A549 (cell line): Measurements from ENCODE around the gene SDSL. TPM values are rescaled to one million over a fixed set of nuclear protein-coding genes. Genes with fewer than 3 reads are reported as not detected.

Experiments
- ATAC-seq, 2 experiments: fragments of 200-7000 bp in 1 of 2; fragments of >200 bp in 1 of 2; cut with Nextera tagmentation in 1 of 2; cut with Tn5 transposase in 1 of 2; 3 replicates each; pipeline versions ENCODE4 v1.8.0 to v1.9.1; 2018 to 2020; ENCODE audit warnings: mild to moderate bottlenecking in 1 of 2, moderate library complexity in 1 of 2
- CTCF ChIA-PET: fragments of 300-600 bp; sonication (Branson Sonifier 250); formaldehyde crosslinking; extraction: SDS; loops from one replicate; lab custom pipeline; 2021; ENCODE audit warnings: antibody characterized with exemption, inconsistent platforms; lab: Yijun Ruan, JAX
- POLR2A ChIA-PET: fragments of 350-600 bp; formaldehyde crosslinking; extraction: SDS; loops from one replicate; lab custom pipeline; 2021; ENCODE audit warnings: antibody characterized with exemption, inconsistent platforms; lab: Yijun Ruan, JAX
- DNase-seq, 2 experiments: peaks; one replicate each; pipeline versions ENCODE4 v3.0.0 to v3.0.0-alpha.2; 2011 to 2016; ENCODE audit warnings: low read depth in 1 of 2, low spot score in 1 of 2
- FAIRE-seq: peaks from 2 replicates; lab custom pipeline; 2011; peaks lifted over from hg19 to GRCh38; lab: Jason Lieb, UNC
- H3K27ac ChIP-seq, 2 experiments: fragments of >200 bp; sonication (Bioruptor Twin); formaldehyde crosslinking; 3 replicates each; pipeline ENCODE4 v1.5.1; 2016 to 2017
- H3K4me1 ChIP-seq: fragments of >200 bp; sonication (Bioruptor Twin); formaldehyde crosslinking; 3 replicates; pipeline ENCODE4 v1.6.1; 2016
- H3K4me2 ChIP-seq: fragments of >200 bp; sonication (Bioruptor Twin); formaldehyde crosslinking; 3 replicates; pipeline ENCODE4 v1.6.1; 2016
- H3K4me3 ChIP-seq: fragments of >200 bp; sonication (Bioruptor Twin); formaldehyde crosslinking; 3 replicates; pipeline ENCODE4 v1.5.1; 2016
- H3K9me3 ChIP-seq: fragments of >200 bp; sonication (Bioruptor Twin); formaldehyde crosslinking; 3 replicates; pipeline ENCODE4 v1.6.1; 2016
- BHLHE40 ChIP-seq: IDR thresholded peaks from 2 replicates; pipeline ENCODE4 v1.6.1; 2012; ENCODE audit warnings: low read depth, low read length, inconsistent platforms
- CBX8 ChIP-seq: fragments of 200-600 bp; sonication (generic); IDR thresholded peaks from 2 replicates; pipeline ENCODE4 v1.6.1; 2016
- CEBPB ChIP-seq, 2 experiments: fragments of >200 bp in 1 of 2; sonication (Bioruptor Twin) in 1 of 2; formaldehyde crosslinking in 1 of 2; IDR thresholded peaks; 2 replicates each; pipeline ENCODE4 v1.6.1; 2012 to 2016
- CHD2 ChIP-seq: fragments of 150-350 bp; IDR thresholded peaks from 2 replicates; pipeline ENCODE4 v1.6.1; 2014; ENCODE audit warnings: low read length; ENCODE audit not compliant: partially characterized antibody
- CHD4 ChIP-seq: fragments of 200-600 bp; sonication (generic); IDR thresholded peaks from 2 replicates; pipeline ENCODE4 v1.6.1; 2016; ENCODE audit warnings: antibody characterized with exemption, mild to moderate bottlenecking, borderline replicate concordance
- FOSB ChIP-seq: fragments of 250-450 bp; sonication (Bioruptor Pico); IDR thresholded peaks from 2 replicates; pipeline ENCODE4 v1.5.0; 2020; ENCODE audit warnings: mild to moderate bottlenecking, moderate library complexity
- HEYL ChIP-seq: fragments of 250-450 bp; sonication (Bioruptor Pico); IDR thresholded peaks from 2 replicates; pipeline ENCODE4 v1.8.0; 2021; ENCODE audit warnings: mild to moderate bottlenecking, moderate library complexity
- HOXA7 ChIP-seq: fragments of 250-450 bp; sonication (Bioruptor Pico); IDR thresholded peaks from 2 replicates; pipeline ENCODE4 v1.5.0; 2020; ENCODE audit warnings: mild to moderate bottlenecking, moderate library complexity
- JUNB ChIP-seq: fragments of >200 bp; sonication (Bioruptor Twin); formaldehyde crosslinking; IDR thresholded peaks from 2 replicates; pipeline ENCODE4 v1.6.1; 2016
- KDM1A ChIP-seq: fragments of 200-600 bp; sonication (generic); IDR thresholded peaks from 2 replicates; pipeline ENCODE4 v1.6.1; 2016; ENCODE audit warnings: low read depth, mild to moderate bottlenecking
- MAFK ChIP-seq: fragments of 450-650 bp; IDR thresholded peaks from 2 replicates; pipeline ENCODE4 v1.6.1; 2014; ENCODE audit not compliant: partially characterized antibody
- MAZ ChIP-seq: fragments of 150-350 bp; IDR thresholded peaks from 2 replicates; pipeline ENCODE4 v1.6.1; 2014; ENCODE audit warnings: antibody characterized with exemption, low read depth, low read length, borderline replicate concordance
- PHF8 ChIP-seq: fragments of 200-600 bp; sonication (generic); IDR thresholded peaks from 2 replicates; pipeline ENCODE4 v1.6.1; 2016; ENCODE audit warnings: low read depth, mild to moderate bottlenecking, antibody characterized with exemption, moderate library complexity, borderline replicate concordance
- POLR2A ChIP-seq: IDR thresholded peaks from 2 replicates; pipeline ENCODE4 v1.6.1; 2012; ENCODE audit warnings: mild to moderate bottlenecking, low read length
- SREBF2 ChIP-seq: fragments of 450-650 bp; IDR thresholded peaks from 2 replicates; pipeline ENCODE4 v1.6.1; 2014; ENCODE audit warnings: mild to moderate bottlenecking, moderate library complexity
- TFCP2L1 ChIP-seq: fragments of 250-450 bp; sonication (Bioruptor Pico); IDR thresholded peaks from 2 replicates; pipeline ENCODE4 v1.5.0; 2021; ENCODE audit warnings: mild to moderate bottlenecking
- WGBS: methylation state at CpG from one replicate; pipeline ENCODE4 v1.1.6; 2017; ENCODE audit errors: missing lambda C conversion rate; 5-methylcytosine and 5-hydroxymethylcytosine counted together
- polyA plus RNA-seq, 4 experiments: library from polyadenylated mRNA; depleted of rRNA in 3 of 4; stranded (reverse); fragments of >200 nt; fragmentation: RNase III in 1 of 4; extraction: RNeasy Plus Mini Kit Qiagen cat#74134 plus additional on column Dnase treatment in 1 of 4; gene quantifications; 2 replicates in 3 of 4; 3 replicates in 1 of 4; pipeline ENCODE4 v1.2.3, GENCODE V29; 2011 to 2017
- TF ChIP-seq, protein P1 (sequence below): fragments of >200 bp; sonication (Bioruptor Twin); formaldehyde crosslinking; IDR thresholded peaks from 3 replicates; pipeline ENCODE4 v1.6.1; 2016
- TF ChIP-seq, protein P2 (sequence below): fragments of 250-450 bp; sonication (Bioruptor Pico); IDR thresholded peaks from 2 replicates; pipeline ENCODE4 v1.5.0; 2021; ENCODE audit warnings: mild to moderate bottlenecking, moderate library complexity, borderline replicate concordance
- TF ChIP-seq, protein P3 (sequence below): fragments of 450-650 bp; IDR thresholded peaks from 2 replicates; pipeline ENCODE4 v1.6.1; 2014; ENCODE audit warnings: antibody characterized with exemption
- TF ChIP-seq, protein P4 (sequence below): fragments of 200-600 bp; sonication (generic); IDR thresholded peaks from 2 replicates; pipeline ENCODE4 v1.6.1; 2016; ENCODE audit warnings: antibody characterized with exemption, mild to moderate bottlenecking, moderate library complexity
- TF ChIP-seq, protein P5 (sequence below): IDR thresholded peaks from 2 replicates; pipeline ENCODE4 v1.6.1; 2012

SDSL gene
- polyA plus RNA-seq, 2 of the 4 experiments (the other 2 are of a cell fraction) = 21.0 to 26.7 TPM

DNA sequence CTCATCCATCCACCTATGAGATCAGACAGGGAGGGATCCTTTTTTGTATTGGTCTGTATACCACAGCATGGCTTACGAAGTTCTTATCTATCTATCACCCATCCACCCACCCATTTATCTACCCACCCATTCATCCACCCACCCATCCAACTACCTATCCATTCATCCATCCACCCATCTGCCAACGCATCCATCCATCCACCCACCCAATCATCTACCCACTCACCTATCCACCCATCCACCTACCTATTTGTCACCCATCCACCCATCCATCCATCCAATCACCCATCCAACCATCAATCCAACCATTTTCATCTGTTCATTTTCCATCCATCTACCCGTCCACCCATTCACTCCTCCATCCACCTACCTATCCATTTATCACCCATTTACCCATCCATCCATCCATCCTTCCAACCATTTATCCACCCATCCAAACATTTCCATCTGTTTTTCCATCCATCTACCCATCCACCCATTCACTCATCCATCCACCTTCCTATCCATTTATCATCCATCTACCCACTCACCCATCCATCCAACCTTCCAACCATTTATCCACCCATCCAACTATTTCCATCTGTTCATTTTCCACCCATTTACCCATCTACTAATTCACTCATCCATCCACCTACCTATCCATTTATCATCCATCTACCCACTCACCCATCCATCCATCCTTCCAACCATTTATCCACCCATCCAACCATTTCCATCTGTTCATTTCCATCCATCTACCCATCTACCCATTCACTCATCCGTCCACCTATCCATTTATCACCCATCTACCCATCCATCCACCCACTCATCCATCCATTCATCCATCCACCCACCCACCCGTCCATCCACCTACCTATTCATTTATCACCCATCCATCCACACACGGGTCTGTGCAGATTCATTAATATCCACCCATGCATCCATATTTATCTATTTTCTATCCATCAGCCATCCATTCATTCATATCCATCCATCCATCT, 31.8 kb upstream of the SDSL start:
- POLR2A ChIA-PET = no interaction called here

DNA sequence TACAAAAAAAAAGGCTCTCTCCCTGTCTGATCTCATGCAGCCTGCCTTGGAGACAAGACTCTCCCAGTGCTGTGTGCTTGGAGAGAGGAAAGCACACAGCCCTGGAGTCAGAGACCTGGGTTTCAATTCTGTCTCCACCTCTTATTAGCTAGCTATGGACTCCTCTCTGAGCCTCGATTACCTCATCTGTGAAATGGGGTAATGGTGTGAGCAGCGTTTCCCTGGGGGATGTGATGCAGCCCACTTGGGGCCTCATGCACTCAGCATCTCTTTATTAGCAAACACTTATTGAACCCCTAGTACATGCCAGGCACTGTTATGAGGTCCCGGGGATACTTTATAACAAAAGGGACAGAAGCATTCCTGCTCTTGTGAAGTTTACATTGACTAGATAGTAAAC, 31.0 kb upstream of the SDSL start:
- FAIRE-seq = no peak
- CTCF ChIA-PET = no interaction called here
- TF ChIP-seq POLR2A = no peak
- TF ChIP-seq MAFK = no peak
- TF ChIP-seq CHD4 = no peak
- TF ChIP-seq FOSB (CRISPR knock-in tag) = no peak
- no peak for TF ChIP-seq CBX8
- no peak for TF ChIP-seq CEBPB (IDR thresholded peaks at IDR 0.05)
- TF ChIP-seq, protein P1, sequence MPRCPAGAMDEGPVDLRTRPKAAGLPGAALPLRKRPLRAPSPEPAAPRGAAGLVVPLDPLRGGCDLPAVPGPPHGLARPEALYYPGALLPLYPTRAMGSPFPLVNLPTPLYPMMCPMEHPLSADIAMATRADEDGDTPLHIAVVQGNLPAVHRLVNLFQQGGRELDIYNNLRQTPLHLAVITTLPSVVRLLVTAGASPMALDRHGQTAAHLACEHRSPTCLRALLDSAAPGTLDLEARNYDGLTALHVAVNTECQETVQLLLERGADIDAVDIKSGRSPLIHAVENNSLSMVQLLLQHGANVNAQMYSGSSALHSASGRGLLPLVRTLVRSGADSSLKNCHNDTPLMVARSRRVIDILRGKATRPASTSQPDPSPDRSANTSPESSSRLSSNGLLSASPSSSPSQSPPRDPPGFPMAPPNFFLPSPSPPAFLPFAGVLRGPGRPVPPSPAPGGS = no peak
- no peak overlapping the region for H3K4me2 ChIP-seq
- no peak overlapping the region for H3K4me3 ChIP-seq
- POLR2A ChIA-PET = no interaction called here
- DNase-seq = no peak
- ATAC-seq = no peak
- WGBS = 75% methylated on average over 3 of the region's 3 CpGs
- H3K4me1 ChIP-seq = no peaks in the 10 kb centered on the region
- no peaks in the 10 kb centered on the region for H3K9me3 ChIP-seq
- H3K27ac ChIP-seq = no peak overlapping the region

More for the DNA sequence above, 31.8 kb upstream of the SDSL start:
- H3K9me3 ChIP-seq = no peaks in the 10 kb centered on the region
- H3K27ac ChIP-seq = no peak overlapping the region
- CTCF ChIA-PET = no interaction called here
- no peak for ATAC-seq
- 90% methylated on average over 6 of the region's 6 CpGs for WGBS
- H3K4me3 ChIP-seq = no peak overlapping the region
- TF ChIP-seq, protein P2, sequence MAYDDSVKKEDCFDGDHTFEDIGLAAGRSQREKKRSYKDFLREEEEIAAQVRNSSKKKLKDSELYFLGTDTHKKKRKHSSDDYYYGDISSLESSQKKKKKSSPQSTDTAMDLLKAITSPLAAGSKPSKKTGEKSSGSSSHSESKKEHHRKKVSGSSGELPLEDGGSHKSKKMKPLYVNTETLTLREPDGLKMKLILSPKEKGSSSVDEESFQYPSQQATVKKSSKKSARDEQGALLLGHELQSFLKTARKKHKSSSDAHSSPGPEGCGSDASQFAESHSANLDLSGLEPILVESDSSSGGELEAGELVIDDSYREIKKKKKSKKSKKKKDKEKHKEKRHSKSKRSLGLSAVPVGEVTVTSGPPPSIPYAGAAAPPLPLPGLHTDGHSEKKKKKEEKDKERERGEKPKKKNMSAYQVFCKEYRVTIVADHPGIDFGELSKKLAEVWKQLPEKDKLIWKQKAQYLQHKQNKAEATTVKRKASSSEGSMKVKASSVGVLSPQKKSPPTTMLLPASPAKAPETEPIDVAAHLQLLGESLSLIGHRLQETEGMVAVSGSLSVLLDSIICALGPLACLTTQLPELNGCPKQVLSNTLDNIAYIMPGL = no peak
- no peak for TF ChIP-seq BHLHE40
- TF ChIP-seq, protein P3, sequence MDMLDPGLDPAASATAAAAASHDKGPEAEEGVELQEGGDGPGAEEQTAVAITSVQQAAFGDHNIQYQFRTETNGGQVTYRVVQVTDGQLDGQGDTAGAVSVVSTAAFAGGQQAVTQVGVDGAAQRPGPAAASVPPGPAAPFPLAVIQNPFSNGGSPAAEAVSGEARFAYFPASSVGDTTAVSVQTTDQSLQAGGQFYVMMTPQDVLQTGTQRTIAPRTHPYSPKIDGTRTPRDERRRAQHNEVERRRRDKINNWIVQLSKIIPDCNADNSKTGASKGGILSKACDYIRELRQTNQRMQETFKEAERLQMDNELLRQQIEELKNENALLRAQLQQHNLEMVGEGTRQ = no peak
- TF ChIP-seq PHF8 = no peak
- TF ChIP-seq CHD2 = no peak
- TF ChIP-seq TFCP2L1 (CRISPR knock-in tag) = no peak
- no peak for TF ChIP-seq KDM1A
- TF ChIP-seq, protein P1 = no peak
- no peak for TF ChIP-seq HOXA7 (CRISPR knock-in tag)
- TF ChIP-seq, protein P4, sequence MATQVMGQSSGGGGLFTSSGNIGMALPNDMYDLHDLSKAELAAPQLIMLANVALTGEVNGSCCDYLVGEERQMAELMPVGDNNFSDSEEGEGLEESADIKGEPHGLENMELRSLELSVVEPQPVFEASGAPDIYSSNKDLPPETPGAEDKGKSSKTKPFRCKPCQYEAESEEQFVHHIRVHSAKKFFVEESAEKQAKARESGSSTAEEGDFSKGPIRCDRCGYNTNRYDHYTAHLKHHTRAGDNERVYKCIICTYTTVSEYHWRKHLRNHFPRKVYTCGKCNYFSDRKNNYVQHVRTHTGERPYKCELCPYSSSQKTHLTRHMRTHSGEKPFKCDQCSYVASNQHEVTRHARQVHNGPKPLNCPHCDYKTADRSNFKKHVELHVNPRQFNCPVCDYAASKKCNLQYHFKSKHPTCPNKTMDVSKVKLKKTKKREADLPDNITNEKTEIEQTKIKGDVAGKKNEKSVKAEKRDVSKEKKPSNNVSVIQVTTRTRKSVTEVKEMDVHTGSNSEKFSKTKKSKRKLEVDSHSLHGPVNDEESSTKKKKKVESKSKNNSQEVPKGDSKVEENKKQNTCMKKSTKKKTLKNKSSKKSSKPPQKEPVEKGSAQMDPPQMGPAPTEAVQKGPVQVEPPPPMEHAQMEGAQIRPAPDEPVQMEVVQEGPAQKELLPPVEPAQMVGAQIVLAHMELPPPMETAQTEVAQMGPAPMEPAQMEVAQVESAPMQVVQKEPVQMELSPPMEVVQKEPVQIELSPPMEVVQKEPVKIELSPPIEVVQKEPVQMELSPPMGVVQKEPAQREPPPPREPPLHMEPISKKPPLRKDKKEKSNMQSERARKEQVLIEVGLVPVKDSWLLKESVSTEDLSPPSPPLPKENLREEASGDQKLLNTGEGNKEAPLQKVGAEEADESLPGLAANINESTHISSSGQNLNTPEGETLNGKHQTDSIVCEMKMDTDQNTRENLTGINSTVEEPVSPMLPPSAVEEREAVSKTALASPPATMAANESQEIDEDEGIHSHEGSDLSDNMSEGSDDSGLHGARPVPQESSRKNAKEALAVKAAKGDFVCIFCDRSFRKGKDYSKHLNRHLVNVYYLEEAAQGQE = no peak
- TF ChIP-seq HEYL = no peak
- TF ChIP-seq, protein P5, sequence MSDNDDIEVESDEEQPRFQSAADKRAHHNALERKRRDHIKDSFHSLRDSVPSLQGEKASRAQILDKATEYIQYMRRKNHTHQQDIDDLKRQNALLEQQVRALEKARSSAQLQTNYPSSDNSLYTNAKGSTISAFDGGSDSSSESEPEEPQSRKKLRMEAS = no peak
- no peak for TF ChIP-seq MAZ
- TF ChIP-seq SREBF2 = no peak
- TF ChIP-seq JUNB = no peak
- no peak overlapping the region for H3K4me2 ChIP-seq
- no peak for FAIRE-seq
- no peak for DNase-seq
- H3K4me1 ChIP-seq = no peaks in the 10 kb centered on the region
